Sigmoid colon (tissue), 4 donors: ENCODE data around the gene CYBRD1.

Source experiments
- EP300 ChIP-seq, 4 donors: sonication (generic); formaldehyde crosslinking; IDR thresholded peaks; one replicate each; pipeline ENCODE4 v1.6.1; 2017; ENCODE audit warnings: antibody characterized with exemption in 4 of 4
- POLR2A ChIP-seq, 2 donors: fragments of 450-650 bp; IDR thresholded peaks; one replicate each; pipeline ENCODE4 v1.6.1; 2016; ENCODE audit warnings: antibody characterized with exemption in 2 of 2, mild to moderate bottlenecking in 2 of 2, moderate library complexity in 2 of 2
- POLR2AphosphoS5 ChIP-seq, 4 donors: sonication (generic); formaldehyde crosslinking; IDR thresholded peaks; one replicate each; pipeline ENCODE4 v1.6.1; 2017; ENCODE audit warnings: antibody characterized with exemption in 4 of 4
- TF ChIP-seq, protein P1 (sequence below), 4 experiments: fragments of 450-650 bp in 3 of 4; fragments of 200-600 bp in 1 of 4; IDR thresholded peaks; one replicate each; pipeline ENCODE4 v1.5.1; 2016 to 2019; ENCODE audit warnings: antibody characterized with exemption in 4 of 4, mild to moderate bottlenecking in 3 of 4, moderate library complexity in 2 of 4

DNA sequence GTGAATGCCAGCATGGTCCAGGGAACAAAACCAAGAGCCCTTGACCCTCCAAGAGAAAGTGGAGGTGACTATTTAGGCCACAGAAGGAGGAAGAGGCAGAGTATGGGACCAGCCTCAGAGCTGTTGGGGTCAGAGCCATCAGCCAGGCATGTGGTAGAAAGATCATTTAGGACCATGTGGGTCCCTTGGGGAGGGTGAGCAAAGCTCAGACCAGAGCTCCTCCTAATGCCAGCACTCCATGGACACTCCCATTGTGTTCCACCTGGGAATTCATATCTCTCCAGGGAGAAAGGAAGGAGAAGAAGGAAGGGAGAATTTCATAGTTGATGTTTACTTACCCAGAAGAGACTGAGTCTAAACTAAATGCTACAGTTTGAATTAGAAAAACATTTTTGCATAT, 73.2 kb downstream of the CYBRD1 start:
- TF ChIP-seq, protein P1, sequence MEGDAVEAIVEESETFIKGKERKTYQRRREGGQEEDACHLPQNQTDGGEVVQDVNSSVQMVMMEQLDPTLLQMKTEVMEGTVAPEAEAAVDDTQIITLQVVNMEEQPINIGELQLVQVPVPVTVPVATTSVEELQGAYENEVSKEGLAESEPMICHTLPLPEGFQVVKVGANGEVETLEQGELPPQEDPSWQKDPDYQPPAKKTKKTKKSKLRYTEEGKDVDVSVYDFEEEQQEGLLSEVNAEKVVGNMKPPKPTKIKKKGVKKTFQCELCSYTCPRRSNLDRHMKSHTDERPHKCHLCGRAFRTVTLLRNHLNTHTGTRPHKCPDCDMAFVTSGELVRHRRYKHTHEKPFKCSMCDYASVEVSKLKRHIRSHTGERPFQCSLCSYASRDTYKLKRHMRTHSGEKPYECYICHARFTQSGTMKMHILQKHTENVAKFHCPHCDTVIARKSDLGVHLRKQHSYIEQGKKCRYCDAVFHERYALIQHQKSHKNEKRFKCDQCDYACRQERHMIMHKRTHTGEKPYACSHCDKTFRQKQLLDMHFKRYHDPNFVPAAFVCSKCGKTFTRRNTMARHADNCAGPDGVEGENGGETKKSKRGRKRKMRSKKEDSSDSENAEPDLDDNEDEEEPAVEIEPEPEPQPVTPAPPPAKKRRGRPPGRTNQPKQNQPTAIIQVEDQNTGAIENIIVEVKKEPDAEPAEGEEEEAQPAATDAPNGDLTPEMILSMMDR (IDR thresholded peaks at IDR 0.05) = no peak
- TF ChIP-seq POLR2AphosphoS5 (IDR thresholded peaks at IDR 0.05) = no peak
- TF ChIP-seq POLR2A (IDR thresholded peaks at IDR 0.05) = no peak
- TF ChIP-seq EP300 (IDR thresholded peaks at IDR 0.05) = no peak
